Esophagus squamous epithelium (tissue), 4 donors: ENCODE measurements around the gene PRPS1L1.

Source experiments
- CTCF ChIP-seq, 6 experiments: fragments of 450-650 bp in 4 of 6; fragments of 200-600 bp in 2 of 6; sonication (generic) in 2 of 6; IDR thresholded peaks; one replicate each; pipeline ENCODE4 v1.5.1; 2016 to 2019; ENCODE audit warnings: antibody characterized with exemption in 6 of 6, mild to moderate bottlenecking in 4 of 6, moderate library complexity in 4 of 6
- POLR2A ChIP-seq, 4 donors: fragments of 450-650 bp; IDR thresholded peaks; one replicate each; pipeline ENCODE4 v1.6.1; 2017; ENCODE audit warnings: antibody characterized with exemption in 4 of 4, mild to moderate bottlenecking in 4 of 4, moderate library complexity in 3 of 4

GRCh38 chr7:18064242-18064838 lies 36.7 kb upstream of the PRPS1L1 start:
- TF ChIP-seq CTCF (IDR thresholded peaks at IDR 0.05), result peak in 5 of 6 experiments; percentile 47 to 69 (median 52)
- no peak for TF ChIP-seq POLR2A (IDR thresholded peaks at IDR 0.05)
